Measurements from ENCODE around the gene ALAS1. TPM values are rescaled to one million over a fixed set of nuclear protein-coding genes. Genes with fewer than 3 reads are reported as not detected.
A peak's percentile ranks its signal among the peaks of the same experiment; 100 is the strongest.

The ALAS1 gene
- total RNA-seq, 1 experiment from 2014 or later, result 69.5 TPM

DNA sequence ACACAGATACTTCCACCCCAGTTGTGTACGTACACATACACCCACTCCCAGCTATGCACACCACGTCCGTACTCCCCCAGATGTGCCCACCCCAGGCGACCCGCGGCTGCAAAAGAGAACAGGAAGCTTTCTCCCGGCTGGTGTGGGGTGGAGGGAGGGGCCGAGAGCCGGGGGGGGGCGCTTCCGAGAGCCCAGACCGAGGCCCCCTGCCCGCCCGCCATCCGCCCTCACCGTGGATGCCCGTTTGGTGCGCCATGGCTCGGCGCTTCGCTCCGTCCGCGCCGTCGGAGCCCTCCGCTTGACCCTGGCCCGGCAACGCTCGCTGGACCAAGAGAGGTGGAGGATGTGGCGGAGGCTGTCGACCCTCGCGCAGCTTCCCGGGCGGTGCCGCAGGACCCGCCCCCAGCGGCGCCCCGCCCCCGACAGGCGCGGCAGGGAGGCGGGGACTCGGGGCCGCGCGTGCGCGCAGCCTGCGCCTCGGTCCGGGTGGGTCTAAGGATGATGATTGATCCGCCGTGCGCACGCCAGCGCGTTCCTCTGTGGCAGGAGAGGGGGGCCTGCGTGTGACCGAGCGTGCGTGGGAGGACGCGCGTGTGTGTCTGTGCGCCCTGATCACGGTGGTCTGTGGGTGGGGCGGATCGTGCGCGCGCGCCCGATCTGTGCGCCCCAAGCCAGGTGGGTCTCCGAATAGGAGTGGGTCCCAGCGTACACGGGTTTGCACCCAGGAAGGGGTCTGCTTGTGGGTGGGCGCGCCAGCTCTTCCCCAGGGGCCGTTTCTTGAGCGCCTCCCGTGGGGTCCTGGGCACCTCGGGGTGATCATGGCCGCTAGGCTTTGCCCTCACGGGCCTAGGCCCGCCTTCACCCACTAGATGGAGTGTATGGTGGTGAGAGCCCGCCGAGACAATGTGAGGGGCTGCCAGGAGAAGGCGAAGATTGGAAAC, 41.1 kb downstream of the ALAS1 start, which contains the start of gene TWF2:
TSS of gene TWF2 (minus strand) at position 398 of the 941 bp plus-strand sequence. CDS start at position 256, 142 bp downstream.
- BruUV-seq (replicated peaks), result TSS peak; percentile 83
- Histone ChIP-seq H4K20me1 (ENCODE audit: low read length) (no peaks in the 10 kb centered on the region), H3K9ac (ENCODE audit: low read length) (peak within 1 kb of the TSS; percentile 88), H3K9me3 (ENCODE audit: low read length) (no peaks in the 10 kb centered on the region), H3F3A (ENCODE audit: low read length, unreplicated experiment) (no peaks in the 10 kb centered on the region), H2AFZ (ENCODE audit: low read length) (peak within 1 kb of the TSS; percentile 95), H3K9me2 (replicated peaks; ENCODE audit: low read length) (no peaks in the 10 kb centered on the region), H3K27ac (ENCODE audit: low read length) (peak within 1 kb of the TSS; percentile 93), H3K4me3 (ENCODE audit: low read length) (peak within 1 kb of the TSS; percentile 97), H3K4me1 (ENCODE audit: insufficient read depth, low read length) (peaks cover 39% of the 10 kb centered on the region), H3K79me2 (ENCODE audit: low read length) (peaks cover 53% of the 10 kb centered on the region), H3K4me2 (ENCODE audit: low read length) (peak within 1 kb of the TSS; percentile 82), H3K36me3 (ENCODE audit: low read depth, low read length) (peaks cover 5% of the 10 kb centered on the region; the same call in 1 of the 2 replicates), H3K27me3 (ENCODE audit: low read length) (no peaks in the 10 kb centered on the region)
- ChIA-PET POLR2A (ENCODE audit: unreplicated experiment) (interaction anchor here (0.7 kb wide), 2 partner anchors 22 to 39 kb away, joined by 3 read pairs; partner anchors contain the start of gene WDR82), CTCF (no interaction called here)
- ATAC-seq, result peak; percentile 64
- DNase-seq, result peak; percentile 86
- intact Hi-C loops (cut with micrococcal nuclease), result loop anchor here (5.0 kb wide), 2 partner anchors 38 to 98 kb away; partner anchors contain the start of gene WDR82
- TF ChIP-seq EZH2 (IDR thresholded peaks at IDR 0.05; ENCODE audit: low read length, unreplicated experiment) (no peak), EZH2phosphoT487 (IDR thresholded peaks at IDR 0.05; ENCODE audit: borderline replicate concordance, low read length) (no peak)
- TF ChIP-seq, protein P1, sequence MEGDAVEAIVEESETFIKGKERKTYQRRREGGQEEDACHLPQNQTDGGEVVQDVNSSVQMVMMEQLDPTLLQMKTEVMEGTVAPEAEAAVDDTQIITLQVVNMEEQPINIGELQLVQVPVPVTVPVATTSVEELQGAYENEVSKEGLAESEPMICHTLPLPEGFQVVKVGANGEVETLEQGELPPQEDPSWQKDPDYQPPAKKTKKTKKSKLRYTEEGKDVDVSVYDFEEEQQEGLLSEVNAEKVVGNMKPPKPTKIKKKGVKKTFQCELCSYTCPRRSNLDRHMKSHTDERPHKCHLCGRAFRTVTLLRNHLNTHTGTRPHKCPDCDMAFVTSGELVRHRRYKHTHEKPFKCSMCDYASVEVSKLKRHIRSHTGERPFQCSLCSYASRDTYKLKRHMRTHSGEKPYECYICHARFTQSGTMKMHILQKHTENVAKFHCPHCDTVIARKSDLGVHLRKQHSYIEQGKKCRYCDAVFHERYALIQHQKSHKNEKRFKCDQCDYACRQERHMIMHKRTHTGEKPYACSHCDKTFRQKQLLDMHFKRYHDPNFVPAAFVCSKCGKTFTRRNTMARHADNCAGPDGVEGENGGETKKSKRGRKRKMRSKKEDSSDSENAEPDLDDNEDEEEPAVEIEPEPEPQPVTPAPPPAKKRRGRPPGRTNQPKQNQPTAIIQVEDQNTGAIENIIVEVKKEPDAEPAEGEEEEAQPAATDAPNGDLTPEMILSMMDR (conservative IDR thresholded peaks at IDR 0.05; ENCODE audit: low read depth, low read length), result peak; percentile 37; the same call in 1 of the 2 replicates

DNA sequence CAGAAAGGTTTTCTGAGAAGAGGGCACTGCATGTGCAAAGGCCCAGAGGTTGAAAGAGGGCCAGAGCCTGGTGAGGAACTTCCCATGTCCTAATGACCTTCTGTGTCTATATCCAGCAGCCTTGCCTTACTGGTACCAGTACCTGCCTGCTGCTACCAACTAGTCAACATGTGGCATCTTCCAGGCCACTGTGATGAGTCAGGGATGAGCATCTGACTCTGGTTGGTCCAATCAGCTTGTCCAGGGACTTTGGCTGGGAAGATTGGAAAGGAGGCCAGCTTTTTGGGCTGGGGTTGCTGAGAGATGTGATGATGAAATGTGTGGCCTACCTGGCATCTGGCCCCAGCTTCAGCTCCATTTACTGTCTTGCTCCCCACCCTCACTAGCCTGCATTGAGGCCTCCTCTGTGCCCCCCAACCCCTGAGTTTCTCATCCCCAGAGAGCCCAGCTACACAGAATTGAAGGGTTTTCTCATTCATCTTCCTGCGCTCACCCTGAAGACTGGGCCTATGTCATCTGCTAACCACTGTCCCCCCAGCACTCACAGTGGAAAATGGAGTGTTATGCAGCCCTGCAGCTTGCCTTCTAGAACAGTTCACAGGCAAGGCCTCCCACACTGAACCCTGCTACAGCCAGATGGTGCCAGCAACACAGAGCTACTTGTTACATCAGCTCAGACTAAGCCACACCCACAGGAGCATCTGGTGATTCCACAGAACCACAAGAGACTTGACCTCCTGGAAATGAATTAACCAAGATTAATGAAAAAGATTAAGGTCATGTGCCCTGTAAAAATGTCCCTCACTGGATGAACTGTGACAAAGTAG, 42.3 kb downstream of the ALAS1 start:
- ATAC-seq (no peak), DNase-seq (peak; percentile 75)
- Histone ChIP-seq H3K36me3 (ENCODE audit: low read depth, low read length) (no peaks in the 10 kb centered on the region), H3K27ac (ENCODE audit: low read length) (no peak overlapping the region), H3K27me3 (ENCODE audit: low read length) (no peaks in the 10 kb centered on the region), H3K4me1 (ENCODE audit: insufficient read depth, low read length) (peaks cover 51% of the 10 kb centered on the region), H3K9me2 (replicated peaks; ENCODE audit: low read length) (no peaks in the 10 kb centered on the region), H4K20me1 (ENCODE audit: low read length) (no peaks in the 10 kb centered on the region), H2AFZ (ENCODE audit: low read length) (no peak overlapping the region), H3K4me3 (ENCODE audit: low read length) (peak overlapping the region; percentile 97), H3K9ac (ENCODE audit: low read length) (peak overlapping the region; percentile 88; the same call in 1 of the 2 replicates), H3K9me3 (ENCODE audit: low read length) (no peaks in the 10 kb centered on the region), H3K79me2 (ENCODE audit: low read length) (peaks cover 41% of the 10 kb centered on the region), H3F3A (ENCODE audit: low read length, unreplicated experiment) (no peaks in the 10 kb centered on the region), H3K4me2 (ENCODE audit: low read length) (peak overlapping the region; percentile 82)
- no TSS peak for BruUV-seq (replicated peaks)
- POLR2A ChIA-PET (ENCODE audit: unreplicated experiment), result interaction anchor here (0.5 to 0.6 kb wide), 2 partner anchors 36 to 59 kb away, joined by 3 read pairs; no protein-coding TSS in a partner anchor
- CTCF ChIA-PET, result interaction anchor here (1.0 to 1.3 kb wide), 2 partner anchors 20 to 99 kb away, joined by 3 read pairs; no protein-coding TSS in a partner anchor
- intact Hi-C loops (cut with micrococcal nuclease), result no loop called here
- TF ChIP-seq EZH2phosphoT487 (IDR thresholded peaks at IDR 0.05; ENCODE audit: borderline replicate concordance, low read length) (no peak), EZH2 (IDR thresholded peaks at IDR 0.05; ENCODE audit: low read length, unreplicated experiment) (no peak)
- TF ChIP-seq, protein P1 (conservative IDR thresholded peaks at IDR 0.05; ENCODE audit: low read depth, low read length), result no peak

Measured in PC-3 (cell line).